A673 (cell line): ENCODE measurements around the gene MAPKAP1. TPM values are rescaled to one million over a fixed set of nuclear protein-coding genes. Genes with fewer than 3 reads are reported as not detected.
A peak's percentile ranks its signal among the peaks of the same experiment; 100 is the strongest.
"Not testable (repeated sequence)": the region's sequence is repeated elsewhere in the genome, so short reads cannot be mapped to it uniquely, and the experiment has no call there.

Experiments used
- BruUV-seq: library from RNA; stranded (reverse); fragments of 400-500 nt; replicated peaks from 2 replicates; lab custom pipeline; 2021; lab: Mats Ljungman, UMichigan
- CTCF ChIA-PET: fragments of 300-600 bp; sonication (Branson Sonifier 250); formaldehyde crosslinking; loops from one replicate; lab custom pipeline; 2022; ENCODE audit warnings: antibody characterized with exemption; lab: Charles Lee
- POLR2A ChIA-PET: fragments of 300-600 bp; sonication (Branson Sonifier 250); formaldehyde crosslinking; loops from one replicate; lab custom pipeline; 2022; ENCODE audit warnings: antibody characterized with exemption; ENCODE audit not compliant: low non-redundant PET; lab: Charles Lee
- DNase-seq: peaks from one replicate; pipeline ENCODE4 v3.0.0-alpha.2; 2015; ENCODE audit warnings: low spot score
- H3K27ac ChIP-seq: fragments of 200-600 bp; sonication (generic); 2 replicates; pipeline ENCODE4 v1.5.1; 2016; ENCODE audit warnings: mixed run types, low read depth, mild to moderate bottlenecking, mixed read lengths, antibody characterized with exemption, low read length; ENCODE audit not compliant: poor library complexity, severe bottlenecking
- H3K27me3 ChIP-seq: fragments of 200-600 bp; sonication (generic); replicated peaks from 2 replicates; pipeline ENCODE4 v1.6.1; 2017; ENCODE audit warnings: mixed run types, low read depth, mild to moderate bottlenecking, mixed read lengths, antibody characterized with exemption, low read length; ENCODE audit not compliant: insufficient read depth, poor library complexity
- H3K36me3 ChIP-seq: fragments of 200-600 bp; sonication (generic); 2 replicates; pipeline ENCODE4 v1.6.1; 2016; ENCODE audit warnings: mixed run types, mild to moderate bottlenecking, mixed read lengths, antibody characterized with exemption, low read length; ENCODE audit not compliant: insufficient read depth, poor library complexity, severe bottlenecking
- H3K4me1 ChIP-seq: fragments of 200-600 bp; sonication (generic); 2 replicates; pipeline ENCODE4 v1.6.1; 2017; ENCODE audit warnings: mixed run types, mild to moderate bottlenecking, mixed read lengths, antibody characterized with exemption, low read length; ENCODE audit not compliant: insufficient read depth, poor library complexity, severe bottlenecking
- H3K4me3 ChIP-seq: fragments of 200-600 bp; sonication (generic); 2 replicates; pipeline ENCODE4 v1.5.1; 2016; ENCODE audit warnings: low read depth, mixed run types, mild to moderate bottlenecking, mixed read lengths, low read length; ENCODE audit not compliant: poor library complexity, severe bottlenecking
- H3K9me3 ChIP-seq: fragments of 200-600 bp; sonication (generic); 2 replicates; pipeline ENCODE4 v1.6.1; 2016; ENCODE audit warnings: mixed run types, low read depth, mild to moderate bottlenecking, mixed read lengths, antibody characterized with exemption, low read length; ENCODE audit not compliant: poor library complexity, severe bottlenecking
- CTCF ChIP-seq: fragments of 300-800, 200-600 bp; sonication (generic); conservative IDR thresholded peaks from 2 replicates; pipeline ENCODE4 v1.5.1; 2017; ENCODE audit warnings: low read depth, mild to moderate bottlenecking, antibody characterized with exemption, low read length, moderate library complexity, mixed read lengths
- EZH2 ChIP-seq: fragments of 200-600 bp; sonication (generic); IDR thresholded peaks from 2 replicates; pipeline ENCODE4 v1.6.1; 2017; ENCODE audit warnings: borderline replicate concordance, low read depth, mild to moderate bottlenecking, mixed read lengths, antibody characterized with exemption, low read length; ENCODE audit not compliant: poor library complexity, severe bottlenecking
- intact Hi-C: fragments of 100-400 bp; cut with micrococcal nuclease; formaldehyde crosslinking; loops from one replicate; pipeline ENCODE4 v1.10.0; 2022; ENCODE audit not compliant: unreplicated experiment
- total RNA-seq: library from RNA; stranded (reverse); gene quantifications from 2 replicates; pipeline ENCODE4 v1.2.3, GENCODE V29; 2021

Gene MAPKAP1
- total RNA-seq, 1 experiment from 2014 or later, result 98.7 TPM

- DNase-seq, result no peak
- no peaks in the 10 kb centered on the region for H3K36me3 ChIP-seq
- no peak overlapping the region for H3K27ac ChIP-seq
- intact Hi-C loops, result no loop called here
- no peak for TF ChIP-seq CTCF
- TF ChIP-seq EZH2, result no peak
- BruUV-seq, result no TSS peak
- no peaks in the 10 kb centered on the region for H3K9me3 ChIP-seq
- ChIA-PET CTCF (no interaction called here), POLR2A (no interaction called here)
- peaks cover 12% of the 10 kb centered on the region for H3K4me1 ChIP-seq
- no peaks in the 10 kb centered on the region for H3K27me3 ChIP-seq
- H3K4me3 ChIP-seq, result no peak overlapping the region
These were observed 7.1 kb downstream of the MAPKAP1 start for GRCh38 chr9:125699870-125700269.

GRCh38 chr9:125696106-125696647, 10.8 kb downstream of the MAPKAP1 start:
- no peak overlapping the region for H3K4me3 ChIP-seq
- no peak for DNase-seq
- intact Hi-C loops, result no loop called here
- BruUV-seq, result no TSS peak
- H3K27me3 ChIP-seq, result no peaks in the 10 kb centered on the region
- no peak overlapping the region for H3K27ac ChIP-seq
- H3K36me3 ChIP-seq, result no peaks in the 10 kb centered on the region
- TF ChIP-seq EZH2 (no peak), CTCF (no peak)
- CTCF ChIA-PET, result no interaction called here
- no peaks in the 10 kb centered on the region for H3K9me3 ChIP-seq
- H3K4me1 ChIP-seq, result peaks cover 12% of the 10 kb centered on the region
- POLR2A ChIA-PET, result no interaction called here

GRCh38 chr9:125695548-125695947, 11.5 kb downstream of the MAPKAP1 start:
- CTCF ChIA-PET, H3K27me3 ChIP-seq, H3K4me3 ChIP-seq, BruUV-seq, H3K9me3 ChIP-seq, POLR2A ChIA-PET, DNase-seq, H3K27ac ChIP-seq, H3K36me3 ChIP-seq, intact Hi-C loops: not testable (repeated sequence)
- peaks cover 12% of the 10 kb centered on the region for H3K4me1 ChIP-seq

GRCh38 chr9:125694478-125694877, 12.5 kb downstream of the MAPKAP1 start:
- intact Hi-C loops, result no loop called here
- no peaks in the 10 kb centered on the region for H3K27me3 ChIP-seq
- ChIA-PET POLR2A (interaction anchor here (0.7 kb wide), 1 partner anchor 94 kb away, joined by 5 read pairs; no protein-coding TSS in a partner anchor), CTCF (no interaction called here)
- no TSS peak for BruUV-seq
- no peaks in the 10 kb centered on the region for H3K36me3 ChIP-seq
- H3K9me3 ChIP-seq, result no peaks in the 10 kb centered on the region
- H3K27ac ChIP-seq, result no peak overlapping the region
- DNase-seq, result peak; percentile 45
- H3K4me3 ChIP-seq, result no peak overlapping the region
- TF ChIP-seq EZH2 (no peak), CTCF (no peak)
- H3K4me1 ChIP-seq, result peaks cover 12% of the 10 kb centered on the region

GRCh38 chr9:125693492-125693891, 13.5 kb downstream of the MAPKAP1 start:
- intact Hi-C loops, DNase-seq, CTCF ChIA-PET, POLR2A ChIA-PET, BruUV-seq, H3K9me3 ChIP-seq, H3K27me3 ChIP-seq, H3K27ac ChIP-seq, H3K36me3 ChIP-seq, H3K4me3 ChIP-seq: not testable (repeated sequence)
- H3K4me1 ChIP-seq, result peaks cover 12% of the 10 kb centered on the region
